ENCODE measurements around the gene AFG1L.

AFG1L gene

DNA sequence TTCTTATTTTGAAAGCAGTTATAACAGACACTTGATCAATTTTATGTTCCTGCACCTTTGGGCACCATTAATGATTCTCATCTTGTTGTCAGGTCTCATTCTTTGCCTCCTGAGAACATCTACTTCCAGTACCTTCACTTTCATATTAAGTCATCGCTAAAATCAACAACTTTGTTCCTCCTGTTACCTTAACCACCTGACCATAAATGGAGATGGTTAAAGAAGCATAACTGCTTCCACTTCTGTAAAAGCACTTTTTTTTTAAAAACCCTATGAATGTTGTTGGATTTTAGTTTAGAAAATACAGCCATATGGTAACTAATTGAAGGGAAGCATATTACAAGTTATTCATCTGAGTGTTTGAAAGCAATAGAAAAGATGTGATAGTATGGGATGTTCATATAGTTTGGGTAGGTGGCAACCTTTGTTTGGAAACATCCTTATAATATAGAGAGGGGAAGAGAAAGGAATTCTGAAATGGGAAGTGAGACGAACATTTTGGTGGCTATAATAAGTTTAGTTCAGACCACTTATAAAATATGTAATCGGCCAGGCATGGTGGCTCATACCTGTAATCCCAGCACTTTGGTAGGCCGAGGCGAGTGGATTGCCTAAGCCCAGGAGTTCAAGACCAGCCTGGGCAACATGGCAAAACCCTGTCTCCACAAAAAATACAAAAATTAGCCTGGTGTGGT lies 53.9 kb downstream of the AFG1L start:
- Histone ChIP-seq H3K9ac (no peak overlapping the region), H3K4me2 (no peak overlapping the region), H3K4me1 (ENCODE audit: low read depth, poor library complexity, severe bottlenecking) (no peaks in the 10 kb centered on the region), H3K79me2 (ENCODE audit: insufficient read depth, low read depth) (no peaks in the 10 kb centered on the region), H4K20me1 (ENCODE audit: insufficient read depth) (no peaks in the 10 kb centered on the region), H3K36me3 (ENCODE audit: insufficient read depth) (no peaks in the 10 kb centered on the region), H2AFZ (ENCODE audit: low read depth) (no peak overlapping the region), H3K4me3 (IDR thresholded peaks at IDR 0.05; ENCODE audit: insufficient read depth, low read depth, low read length) (no peak overlapping the region), H3K27ac (no peak overlapping the region), H3K27me3 (ENCODE audit: insufficient read depth, low read depth) (no peaks in the 10 kb centered on the region)
- TF ChIP-seq, protein P1, sequence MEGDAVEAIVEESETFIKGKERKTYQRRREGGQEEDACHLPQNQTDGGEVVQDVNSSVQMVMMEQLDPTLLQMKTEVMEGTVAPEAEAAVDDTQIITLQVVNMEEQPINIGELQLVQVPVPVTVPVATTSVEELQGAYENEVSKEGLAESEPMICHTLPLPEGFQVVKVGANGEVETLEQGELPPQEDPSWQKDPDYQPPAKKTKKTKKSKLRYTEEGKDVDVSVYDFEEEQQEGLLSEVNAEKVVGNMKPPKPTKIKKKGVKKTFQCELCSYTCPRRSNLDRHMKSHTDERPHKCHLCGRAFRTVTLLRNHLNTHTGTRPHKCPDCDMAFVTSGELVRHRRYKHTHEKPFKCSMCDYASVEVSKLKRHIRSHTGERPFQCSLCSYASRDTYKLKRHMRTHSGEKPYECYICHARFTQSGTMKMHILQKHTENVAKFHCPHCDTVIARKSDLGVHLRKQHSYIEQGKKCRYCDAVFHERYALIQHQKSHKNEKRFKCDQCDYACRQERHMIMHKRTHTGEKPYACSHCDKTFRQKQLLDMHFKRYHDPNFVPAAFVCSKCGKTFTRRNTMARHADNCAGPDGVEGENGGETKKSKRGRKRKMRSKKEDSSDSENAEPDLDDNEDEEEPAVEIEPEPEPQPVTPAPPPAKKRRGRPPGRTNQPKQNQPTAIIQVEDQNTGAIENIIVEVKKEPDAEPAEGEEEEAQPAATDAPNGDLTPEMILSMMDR (conservative IDR thresholded peaks at IDR 0.05; ENCODE audit: low read depth, low read length): no peak

DNA sequence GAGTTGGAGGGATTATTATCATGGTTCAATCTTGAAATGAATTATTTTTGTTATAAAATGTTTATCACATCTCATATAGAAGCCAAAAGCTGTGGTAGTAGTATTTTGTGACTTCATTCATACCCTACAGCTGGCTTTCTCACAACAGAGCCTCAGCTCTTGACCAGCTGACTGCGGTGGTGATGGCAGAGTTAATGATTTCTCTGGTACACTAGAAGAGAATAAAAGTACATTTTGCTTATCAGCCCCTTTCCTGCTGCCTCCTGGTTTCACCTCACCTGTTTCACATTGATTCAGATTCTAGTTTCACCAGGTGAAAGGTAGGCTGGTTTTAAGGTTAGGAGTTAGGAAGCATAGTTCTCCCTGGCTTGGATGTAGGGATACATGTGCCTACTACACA lies 55.7 kb downstream of the AFG1L start:
- Histone ChIP-seq H3K4me3 (IDR thresholded peaks at IDR 0.05; ENCODE audit: insufficient read depth, low read depth, low read length) (no peak overlapping the region), H3K4me2 (no peak overlapping the region), H3K79me2 (ENCODE audit: insufficient read depth, low read depth) (no peaks in the 10 kb centered on the region), H3K4me1 (ENCODE audit: low read depth, poor library complexity, severe bottlenecking) (no peaks in the 10 kb centered on the region), H3K27me3 (ENCODE audit: insufficient read depth, low read depth) (no peaks in the 10 kb centered on the region), H4K20me1 (ENCODE audit: insufficient read depth) (no peaks in the 10 kb centered on the region), H3K27ac (no peak overlapping the region), H2AFZ (ENCODE audit: low read depth) (no peak overlapping the region), H3K9ac (no peak overlapping the region), H3K36me3 (ENCODE audit: insufficient read depth) (no peaks in the 10 kb centered on the region)
- TF ChIP-seq, protein P1 (conservative IDR thresholded peaks at IDR 0.05; ENCODE audit: low read depth, low read length): no peak

DNA sequence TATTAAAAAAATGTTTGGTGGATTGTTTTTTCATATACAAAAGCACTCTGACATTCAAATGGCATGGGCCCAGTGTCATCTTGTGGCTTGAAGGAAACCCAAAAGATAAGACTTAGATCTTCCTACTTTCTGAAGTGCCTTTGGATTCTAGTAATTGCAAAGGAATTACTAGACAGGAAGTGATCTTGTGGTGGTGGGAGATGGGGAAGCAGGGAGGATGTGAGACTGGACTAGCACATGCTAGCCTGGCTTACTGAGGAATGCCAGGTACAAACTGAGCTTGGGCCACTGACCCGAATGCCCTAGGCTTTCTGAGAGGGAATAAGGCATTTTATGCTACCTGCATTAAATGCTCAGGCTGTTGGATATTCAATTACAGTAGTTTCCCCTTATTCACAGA lies 59.0 kb downstream of the AFG1L start:
- Histone ChIP-seq H3K27me3 (ENCODE audit: insufficient read depth, low read depth) (no peaks in the 10 kb centered on the region), H3K4me2 (no peak overlapping the region), H3K79me2 (ENCODE audit: insufficient read depth, low read depth) (no peaks in the 10 kb centered on the region), H3K36me3 (ENCODE audit: insufficient read depth) (no peaks in the 10 kb centered on the region), H3K4me3 (IDR thresholded peaks at IDR 0.05; ENCODE audit: insufficient read depth, low read depth, low read length) (no peak overlapping the region), H3K9ac (no peak overlapping the region), H3K27ac (no peak overlapping the region), H3K4me1 (ENCODE audit: low read depth, poor library complexity, severe bottlenecking) (no peaks in the 10 kb centered on the region), H2AFZ (ENCODE audit: low read depth) (no peak overlapping the region), H4K20me1 (ENCODE audit: insufficient read depth) (no peaks in the 10 kb centered on the region)
- TF ChIP-seq, protein P1 (conservative IDR thresholded peaks at IDR 0.05; ENCODE audit: low read depth, low read length): no peak

DNA sequence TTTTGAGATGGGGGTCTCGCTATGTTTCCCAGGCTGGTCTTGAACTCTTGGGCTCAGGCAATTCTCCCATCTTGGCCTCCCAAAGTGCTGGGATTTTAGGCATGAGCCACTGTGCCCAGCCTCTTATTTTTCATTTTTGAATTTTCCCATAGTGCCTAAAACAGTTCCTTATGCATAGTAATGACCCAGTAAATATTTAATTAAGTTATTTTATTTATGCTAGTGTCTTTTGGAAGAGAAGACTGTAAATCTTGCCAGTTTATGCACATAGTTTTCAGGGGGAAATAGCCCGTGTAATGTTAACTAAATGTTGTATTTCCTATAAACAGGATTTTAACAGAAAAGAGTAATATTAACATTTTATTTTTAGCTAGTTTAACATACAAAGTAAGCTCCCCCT lies 60.3 kb downstream of the AFG1L start:
- Histone ChIP-seq H3K79me2 (ENCODE audit: insufficient read depth, low read depth) (no peaks in the 10 kb centered on the region), H3K36me3 (ENCODE audit: insufficient read depth) (no peaks in the 10 kb centered on the region), H3K27me3 (ENCODE audit: insufficient read depth, low read depth) (no peaks in the 10 kb centered on the region), H2AFZ (ENCODE audit: low read depth) (no peak overlapping the region), H3K4me2 (no peak overlapping the region), H3K4me1 (ENCODE audit: low read depth, poor library complexity, severe bottlenecking) (no peaks in the 10 kb centered on the region), H4K20me1 (ENCODE audit: insufficient read depth) (no peaks in the 10 kb centered on the region), H3K9ac (no peak overlapping the region), H3K27ac (no peak overlapping the region), H3K4me3 (IDR thresholded peaks at IDR 0.05; ENCODE audit: insufficient read depth, low read depth, low read length) (no peak overlapping the region)
- TF ChIP-seq, protein P1 (conservative IDR thresholded peaks at IDR 0.05; ENCODE audit: low read depth, low read length): no peak

All from KMS-11 (cell line).